Left ventricle myocardium superior (tissue), 1 donor: Measurements from ENCODE around the gene MYO16. TPM values are rescaled to one million over a fixed set of nuclear protein-coding genes. Genes with fewer than 3 reads are reported as not detected.
"Not testable (repeated sequence)": the region's sequence is repeated elsewhere in the genome, so short reads cannot be mapped to it uniquely, and the experiment has no call there.

Experiments used
- ATAC-seq: fragments of 200-7000 bp; cut with Tn5 transposase; one replicate; pipeline ENCODE4 v1.9.1; 2020; ENCODE audit warnings: mild to moderate bottlenecking, moderate library complexity
- DNase-seq: peaks from one replicate; pipeline ENCODE4 v3.0.0-alpha.2; 2020
- intact Hi-C: fragments of 100-400 bp; cut with micrococcal nuclease; formaldehyde crosslinking; loops from one replicate; pipeline ENCODE4 v1.11.0; 2022
- total RNA-seq: library from RNA; stranded (reverse); fragmentation: NEBNext Ultra II Directional; extraction: Animal tissue kit (Norgen Biotek cat#: 25700); gene quantifications from one replicate; pipeline ENCODE4 v1.2.1, GENCODE V29; 2021
- donor health status: DM: no; HTN: yes; CAD: no; lungs with severe emphysema.

The MYO16 gene
- total RNA-seq, 1 donor from 2014 or later: 0.74 TPM

- DNase-seq (no peak), ATAC-seq (no peak)
- intact Hi-C loops: no loop called here
Measured at GRCh38 chr13:109074853-109075252, 445.4 kb downstream of the MYO16 start.

- intact Hi-C loops: no loop called here
- ATAC-seq (no peak), DNase-seq (no peak)
Measured at GRCh38 chr13:109087916-109088623, 458.7 kb downstream of the MYO16 start.

GRCh38 chr13:109088624-109088917, 459.2 kb downstream of the MYO16 start:
- intact Hi-C loops: no loop called here
- ATAC-seq (no peak), DNase-seq (no peak)

- no peak for DNase-seq
- intact Hi-C loops: no loop called here
- ATAC-seq: no peak
Measured at GRCh38 chr13:109090796-109091195, 461.4 kb downstream of the MYO16 start.

- intact Hi-C loops: no loop called here
- DNase-seq: no peak
- no peak for ATAC-seq
Measured at GRCh38 chr13:109091249-109091648, 461.8 kb downstream of the MYO16 start.

GRCh38 chr13:109092186-109092585, 462.8 kb downstream of the MYO16 start:
- ATAC-seq, DNase-seq, intact Hi-C loops: not testable (repeated sequence)

- intact Hi-C loops: no loop called here
- DNase-seq (no peak), ATAC-seq (no peak)
Measured at GRCh38 chr13:109093998-109094397, 464.6 kb downstream of the MYO16 start.

- DNase-seq (no peak), ATAC-seq (no peak)
- intact Hi-C loops: no loop called here
Measured at GRCh38 chr13:109095126-109095525, 465.7 kb downstream of the MYO16 start.

GRCh38 chr13:109096101-109096500, 466.7 kb downstream of the MYO16 start:
- intact Hi-C loops: no loop called here
- DNase-seq (no peak), ATAC-seq (no peak)

GRCh38 chr13:109100705-109101304, 471.4 kb downstream of the MYO16 start:
- intact Hi-C loops: no loop called here
- ATAC-seq (no peak), DNase-seq (no peak)

- DNase-seq: no peak
- intact Hi-C loops: no loop called here
Measured at GRCh38 chr13:109101550-109102144, 472.2 kb downstream of the MYO16 start.

GRCh38 chr13:109105899-109106298, 476.5 kb downstream of the MYO16 start:
- intact Hi-C loops: no loop called here
- DNase-seq (no peak), ATAC-seq (no peak)

More at GRCh38 chr13:109101550-109102144, 472.2 kb downstream of the MYO16 start:
- no peak for ATAC-seq

- intact Hi-C loops: no loop called here
- no peak for ATAC-seq
Measured at GRCh38 chr13:109110159-109110558, 480.7 kb downstream of the MYO16 start.

GRCh38 chr13:109111141-109111540, 481.7 kb downstream of the MYO16 start:
- DNase-seq (no peak), ATAC-seq (no peak)
- intact Hi-C loops: no loop called here

More at GRCh38 chr13:109110159-109110558, 480.7 kb downstream of the MYO16 start:
- no peak for DNase-seq

- intact Hi-C loops: no loop called here
- DNase-seq: no peak
- no peak for ATAC-seq
Measured at GRCh38 chr13:109113427-109113826, 484.0 kb downstream of the MYO16 start.

GRCh38 chr13:109114162-109114561, 484.8 kb downstream of the MYO16 start:
- intact Hi-C loops: no loop called here
- DNase-seq (no peak), ATAC-seq (no peak)

GRCh38 chr13:109114991-109115390, 485.6 kb downstream of the MYO16 start:
- no peak for DNase-seq
- ATAC-seq: no peak
- intact Hi-C loops: no loop called here

- intact Hi-C loops: no loop called here
- DNase-seq (no peak), ATAC-seq (no peak)
Measured at GRCh38 chr13:109118521-109118920, 489.1 kb downstream of the MYO16 start.

- no peak for ATAC-seq
- intact Hi-C loops: no loop called here
- DNase-seq: no peak
Measured at GRCh38 chr13:109119896-109120295, 490.5 kb downstream of the MYO16 start.

GRCh38 chr13:109121826-109122225, 492.4 kb downstream of the MYO16 start:
- intact Hi-C loops: no loop called here
- DNase-seq: no peak
- ATAC-seq: no peak

GRCh38 chr13:109123971-109124370, 494.6 kb downstream of the MYO16 start:
- no peak for DNase-seq
- ATAC-seq: no peak
- intact Hi-C loops: no loop called here
